H1 (cell line): ENCODE results near the gene NEUROG1. TPM values are rescaled to one million over a fixed set of nuclear protein-coding genes. Genes with fewer than 3 reads are reported as not detected.
A peak's percentile ranks its signal among the peaks of the same experiment; 100 is the strongest.

Experiments used
- CTCF ChIA-PET: fragments of 300-600 bp; sonication (Branson Sonifier 250); formaldehyde crosslinking; loops from one replicate; lab custom pipeline; 2021; ENCODE audit not compliant: partially characterized antibody; lab: Charles Lee
- POLR2A ChIA-PET: fragments of 300-600 bp; sonication (Branson Sonifier 250); formaldehyde crosslinking; loops from one replicate; lab custom pipeline; 2021; ENCODE audit warnings: inconsistent platforms; ENCODE audit not compliant: partially characterized antibody; lab: Charles Lee
- DNase-seq, 2 experiments: peaks; one replicate each; pipeline versions ENCODE4 v3.0.0 to v3.0.0-alpha.2; 2010 to 2022; ENCODE audit warnings: low spot score in 2 of 2, low read depth in 1 of 2, mixed read lengths in 1 of 2
- FAIRE-seq: peaks from 2 replicates; lab custom pipeline; 2011; peaks lifted over from hg19 to GRCh38; lab: Jason Lieb, UNC
- H2AFZ ChIP-seq: 2 replicates; pipeline ENCODE4 v1.8.1; 2012; ENCODE audit warnings: low read length, inconsistent platforms
- H2AK5ac ChIP-seq: 2 replicates; pipeline ENCODE4 v1.6.1; 2013; ENCODE audit warnings: low read depth, low read length
- H2BK120ac ChIP-seq: replicated peaks from 2 replicates; pipeline ENCODE3; 2013; ENCODE audit warnings: low read depth, low read length, inconsistent platforms
- H2BK12ac ChIP-seq: 2 replicates; pipeline ENCODE4 v1.6.1; 2013; ENCODE audit warnings: low read depth, low read length
- H2BK15ac ChIP-seq: 2 replicates; pipeline ENCODE4 v1.6.1; 2013; ENCODE audit warnings: low read length
- H2BK20ac ChIP-seq: 2 replicates; pipeline ENCODE4 v1.6.1; 2013; ENCODE audit warnings: low read length
- H2BK5ac ChIP-seq: 2 replicates; pipeline ENCODE4 v1.6.1; 2013; ENCODE audit warnings: low read depth, low read length
- H3K14ac ChIP-seq: 2 replicates; pipeline ENCODE4 v1.6.1; 2013; ENCODE audit warnings: inconsistent platforms; ENCODE audit not compliant: insufficient read length
- H3K18ac ChIP-seq: 2 replicates; pipeline ENCODE4 v1.6.1; 2013; ENCODE audit warnings: low read length; ENCODE audit errors: extremely low read depth
- H3K23ac ChIP-seq: 2 replicates; pipeline ENCODE4 v1.6.1; 2013; ENCODE audit warnings: inconsistent platforms; ENCODE audit not compliant: insufficient read length
- H3K23me2 ChIP-seq: 2 replicates; pipeline ENCODE4 v1.6.1; 2013; ENCODE audit warnings: low read depth, low read length
- H3K27ac ChIP-seq: 2 replicates; pipeline ENCODE4 v1.6.1; 2011; ENCODE audit warnings: low read depth, low read length, inconsistent platforms
- H3K27me3 ChIP-seq, 4 experiments: replicated peaks in 1 of 4; 1 replicate in 1 of 4; 2 replicates in 3 of 4; pipeline versions ENCODE4 v1.6.1 to v1.8.1; 2011 to 2013; ENCODE audit warnings: low read length in 3 of 4, mild to moderate bottlenecking in 3 of 4, inconsistent platforms in 2 of 4, mixed read lengths in 2 of 4, moderate library complexity in 1 of 4; ENCODE audit not compliant: control insufficient read depth in 3 of 4, insufficient read depth in 3 of 4; ENCODE audit errors: extremely low read depth in 1 of 4
- H3K36me3 ChIP-seq, 4 experiments: 2 replicates each; pipeline versions ENCODE4 v1.6.1 to v1.8.1; 2011 to 2013; ENCODE audit warnings: mild to moderate bottlenecking in 4 of 4, low read length in 3 of 4, moderate library complexity in 2 of 4, control low read depth in 1 of 4, inconsistent platforms in 1 of 4; ENCODE audit not compliant: insufficient read depth in 4 of 4, control insufficient read depth in 2 of 4
- H3K4ac ChIP-seq: replicated peaks from 2 replicates; pipeline ENCODE3; 2013; ENCODE audit warnings: low read length, low read depth, mixed read lengths, inconsistent platforms; ENCODE audit not compliant: insufficient read length
- H3K4me1 ChIP-seq, 4 experiments: replicated peaks in 1 of 4; 1 replicate in 1 of 4; 2 replicates in 3 of 4; pipeline versions ENCODE4 v1.6.1 to v1.8.1; 2011 to 2013; ENCODE audit warnings: low read length in 3 of 4, inconsistent platforms in 2 of 4, mixed read lengths in 1 of 4; ENCODE audit not compliant: insufficient read depth in 4 of 4, control insufficient read depth in 3 of 4
- H3K4me2 ChIP-seq, 2 experiments: 2 replicates each; pipeline versions ENCODE4 v1.6.1 to v1.8.1; 2011 to 2013; ENCODE audit warnings: low read depth in 2 of 2, low read length in 2 of 2, control low read depth in 1 of 2, inconsistent platforms in 1 of 2, mild to moderate bottlenecking in 1 of 2; ENCODE audit not compliant: insufficient read depth in 1 of 2
- H3K4me3 ChIP-seq, 4 experiments: fragments of 200-600, 300-600 bp in 1 of 4; sonication (generic), shearing (Covaris generic), sonication (Bioruptor Twin) in 1 of 4; 2 replicates each; pipeline versions ENCODE4 v1.5.1 to v1.8.1; 2011 to 2016; ENCODE audit warnings: low read length in 4 of 4, low read depth in 3 of 4, control low read depth in 2 of 4, inconsistent platforms in 2 of 4, mild to moderate bottlenecking in 2 of 4, mixed read lengths in 1 of 4, moderate library complexity in 1 of 4; ENCODE audit not compliant: insufficient read depth in 2 of 4; ENCODE audit errors: extremely low read depth in 1 of 4
- H3K56ac ChIP-seq: replicated peaks from 2 replicates; pipeline ENCODE3; 2013; ENCODE audit warnings: low read depth, mild to moderate bottlenecking, mixed read lengths, low read length, inconsistent platforms; ENCODE audit not compliant: insufficient read length
- H3K79me1 ChIP-seq: 2 replicates; pipeline ENCODE4 v1.6.1; 2013; ENCODE audit warnings: low read depth, low read length, control low read depth
- H3K79me2 ChIP-seq, 2 experiments: 2 replicates each; pipeline versions ENCODE4 v1.6.1 to v1.8.1; 2012 to 2013; ENCODE audit warnings: low read length in 2 of 2, mild to moderate bottlenecking in 2 of 2, inconsistent platforms in 1 of 2; ENCODE audit not compliant: insufficient read depth in 2 of 2, control insufficient read depth in 1 of 2
- H3K9ac ChIP-seq, 4 experiments: replicated peaks in 1 of 4; 1 replicate in 1 of 4; 2 replicates in 3 of 4; pipeline versions ENCODE4 v1.6.1 to v1.8.1; 2011 to 2013; ENCODE audit warnings: low read depth in 3 of 4, low read length in 3 of 4, control low read depth in 2 of 4, mild to moderate bottlenecking in 2 of 4, moderate library complexity in 2 of 4, inconsistent platforms in 1 of 4; ENCODE audit errors: extremely low read depth in 1 of 4
- H3K9me3 ChIP-seq, 2 experiments: 2 replicates each; pipeline versions ENCODE4 v1.6.1 to v1.8.1; 2012 to 2013; ENCODE audit warnings: mild to moderate bottlenecking in 2 of 2, moderate library complexity in 2 of 2, control low read depth in 1 of 2, inconsistent platforms in 1 of 2, low read depth in 1 of 2, low read length in 1 of 2, mixed read lengths in 1 of 2; ENCODE audit not compliant: insufficient read depth in 2 of 2
- H4K20me1 ChIP-seq, 2 experiments: replicated peaks in 1 of 2; 2 replicates each; pipeline versions ENCODE3 to v1.8.1; 2011 to 2013; ENCODE audit warnings: inconsistent platforms in 2 of 2, low read length in 2 of 2, mild to moderate bottlenecking in 1 of 2; ENCODE audit not compliant: insufficient read depth in 2 of 2, control insufficient read depth in 1 of 2
- H4K5ac ChIP-seq: 2 replicates; pipeline ENCODE4 v1.6.1; 2013; ENCODE audit warnings: low read length, low read depth, mixed read lengths, inconsistent platforms; ENCODE audit not compliant: insufficient read length
- H4K8ac ChIP-seq: 2 replicates; pipeline ENCODE4 v1.8.0; 2013; ENCODE audit warnings: mild to moderate bottlenecking, moderate library complexity, low read length, inconsistent platforms; ENCODE audit not compliant: insufficient read depth; ENCODE audit errors: extremely low read depth
- H4K91ac ChIP-seq: replicated peaks from 2 replicates; pipeline ENCODE3; 2013; ENCODE audit warnings: low read length, mixed read lengths, inconsistent platforms; ENCODE audit not compliant: insufficient read length
- CTBP2 ChIP-seq: IDR thresholded peaks from 2 replicates; pipeline ENCODE4 v1.7.0; 2011; ENCODE audit warnings: borderline replicate concordance, mild to moderate bottlenecking, moderate library complexity, mixed read lengths, low read length; ENCODE audit not compliant: insufficient read depth, insufficient read length
- GTF2F1 ChIP-seq: IDR thresholded peaks from 2 replicates; pipeline ENCODE4 v1.6.1; 2012; ENCODE audit warnings: low read depth, low read length, improper control_type of control experiment, borderline replicate concordance
- SP1 ChIP-seq: IDR thresholded peaks from 2 replicates; pipeline ENCODE4 v1.6.1; 2011; ENCODE audit warnings: low read depth, low read length
- WGBS, 2 experiments: shearing (Covaris generic) in 1 of 2; methylation state at CpG; one replicate each; pipeline versions ENCODE4 v1.1.6 to v1.1.7; 2013 to 2015; ENCODE audit warnings: low lambda C conversion rate in 2 of 2, mixed read lengths in 2 of 2, inconsistent platforms in 1 of 2, low coverage in 1 of 2, missing lambda C conversion rate in 1 of 2; ENCODE audit not compliant: insufficient replicate concordance in 2 of 2, insufficient coverage in 1 of 2, insufficient read length in 1 of 2; ENCODE audit errors: extremely low coverage in 1 of 2, missing lambda C conversion rate in 1 of 2; 5-methylcytosine and 5-hydroxymethylcytosine counted together
- polyA plus RNA-seq, 7 experiments: library from polyadenylated mRNA; depleted of rRNA in 3 of 7; stranded (reverse) in 5 of 7; unstranded in 2 of 7; fragments of >200 nt in 5 of 7; fragments of 200-250 nt in 2 of 7; gene quantifications; 1 replicate in 5 of 7; 2 replicates in 1 of 7; 4 replicates in 1 of 7; pipeline versions ENCODE4 v1.2.1 to v1.2.3, GENCODE V29; 2011 to 2013; ENCODE audit warnings: missing spikeins in 2 of 7, mixed read lengths in 2 of 7
- total RNA-seq: library from RNA; stranded (reverse); fragmentation: NEBNext Ultra II Directional; extraction: Animal tissue kit (Norgen Biotek cat#: 25700); gene quantifications from 2 replicates; pipeline ENCODE4 v1.2.1, GENCODE V29; 2021

The NEUROG1 gene
- total and polyA plus RNA-seq, 2 of the 8 experiments (the other 6 are each of a cell fraction or from before 2014, with no cell fraction given) = not detected

- TF ChIP-seq SP1 (0 out of 2 replicates have a peak, but pooled peaks have one; percentile 8), CTBP2 (no peak), GTF2F1 (no peak)
- H2BK12ac ChIP-seq = no peak overlapping the region; the same call in 1 of the 2 replicates
- H3K18ac ChIP-seq = no peak overlapping the region
- no peak overlapping the region for H3K4me3 ChIP-seq
- no peak overlapping the region for H4K8ac ChIP-seq
- CTCF ChIA-PET = interaction anchor here (1.0 to 20.6 kb wide), 5 partner anchors 12 to 254 kb away, joined by 3 to 547 read pairs (median 248); no protein-coding TSS in a partner anchor
- POLR2A ChIA-PET = interaction anchor here (1.5 kb wide), 1 partner anchor 10 kb away, joined by 4 read pairs; no protein-coding TSS in a partner anchor
- H3K4me1 ChIP-seq = peaks cover 10 to 22% (median 19%) of the 10 kb centered on the region in 4 experiments
- no peak overlapping the region for H2AFZ ChIP-seq
- H3K14ac ChIP-seq = no peak overlapping the region
- H3K9ac ChIP-seq = no peak overlapping the region
- no peak overlapping the region for H2BK5ac ChIP-seq
- H3K27ac ChIP-seq = no peak overlapping the region
- no peak for DNase-seq
- H3K79me1 ChIP-seq = no peaks in the 10 kb centered on the region
- H4K91ac ChIP-seq = no peak overlapping the region
- no peak overlapping the region for H3K4ac ChIP-seq
- H3K27me3 ChIP-seq = peaks cover 11 to 46% (median 39%) of the 10 kb centered on the region in 4 experiments
- H3K23me2 ChIP-seq = peaks cover 9% of the 10 kb centered on the region
- 0 out of 2 replicates have a peak overlapping the region, but pooled peaks have one; percentile 34 for H2BK20ac ChIP-seq
- H4K20me1 ChIP-seq = no peaks in the 10 kb centered on the region
- no peaks in the 10 kb centered on the region for H3K36me3 ChIP-seq
- H2BK15ac ChIP-seq = peak overlapping the region; percentile 74; the same call in 1 of the 2 replicates
- H3K79me2 ChIP-seq = no peaks in the 10 kb centered on the region
- no peak overlapping the region for H2BK120ac ChIP-seq
- no peak overlapping the region for H3K23ac ChIP-seq
- no peak overlapping the region for H4K5ac ChIP-seq
- H3K56ac ChIP-seq = no peak overlapping the region
- H3K9me3 ChIP-seq = no peaks in the 10 kb centered on the region
- H3K4me2 ChIP-seq = no peak overlapping the region; a peak in 1 of 4 replicates
- H2AK5ac ChIP-seq = no peak overlapping the region; the same call in 1 of the 2 replicates
- no peak for FAIRE-seq
- 66% methylated on average over 6 of the region's 6 CpGs; no CpG with 5 or more reads in 1 of the 2 experiments for WGBS, 2 experiments
These were observed 40.4 kb upstream of the NEUROG1 start for GRCh38 chr5:135576075-135576599.
